T-helper 17 cell (primary cell): Measurements from ENCODE around the gene MBD3. TPM values are rescaled to one million over a fixed set of nuclear protein-coding genes. Genes with fewer than 3 reads are reported as not detected.
A peak's percentile ranks its signal among the peaks of the same experiment; 100 is the strongest.

Source experiments
- ATAC-seq: fragments of 150-1000 bp; cut with Tn5 transposase; 2 replicates; pipeline ENCODE4 v1.10.0; 2021; ENCODE audit warnings: mild to moderate bottlenecking, moderate library complexity
- DNase-seq, 3 donors: peaks; one replicate each; pipeline versions ENCODE4 v3.0.0 to v3.0.0-alpha.2; 2020 to 2021
- H3K9me3 ChIP-seq: one replicate; pipeline ENCODE4 v1.7.0; 2013; ENCODE audit warnings: low read length, mild to moderate bottlenecking; ENCODE audit not compliant: control insufficient read depth, poor library complexity, severe bottlenecking
- H3K27ac Mint-ChIP-seq: one replicate; pipeline ENCODE4 v1.8.0; 2022; ENCODE audit warnings: mild to moderate bottlenecking, moderate library complexity, mixed read lengths
- H3K27me3 Mint-ChIP-seq: one replicate; pipeline ENCODE4 v1.8.0; 2022; ENCODE audit warnings: mixed read lengths
- H3K36me3 Mint-ChIP-seq: one replicate; pipeline ENCODE4 v1.8.0; 2022; ENCODE audit warnings: low read depth, mixed read lengths
- H3K4me1 Mint-ChIP-seq: one replicate; pipeline ENCODE4 v1.8.0; 2022; ENCODE audit warnings: mild to moderate bottlenecking, mixed read lengths
- H3K4me3 Mint-ChIP-seq: one replicate; pipeline ENCODE4 v1.8.0; 2022; ENCODE audit warnings: mild to moderate bottlenecking, moderate library complexity, mixed read lengths
- total RNA-seq, 4 donors: library from RNA in 2 of 4; stranded (reverse) in 2 of 4; gene quantifications; one replicate each; pipeline ENCODE4 v1.2.3 and lab custom pipeline; 2022 to 2026

Gene MBD3
- total RNA-seq, 2 donors from 2014 or later: 37.9 to 40.6 TPM

- H3K9me3 ChIP-seq: no peaks in the 10 kb centered on the region
- ATAC-seq (no peak), DNase-seq (no peak)
- H3K4me1 Mint-ChIP-seq: peaks cover 21% of the 10 kb centered on the region
- H3K27ac Mint-ChIP-seq: no peak overlapping the region
- H3K27me3 Mint-ChIP-seq: no peaks in the 10 kb centered on the region
- H3K4me3 Mint-ChIP-seq: no peak overlapping the region
- no peaks in the 10 kb centered on the region for H3K36me3 Mint-ChIP-seq
Measured at GRCh38 chr19:1613808-1614570, 21.3 kb upstream of the MBD3 start.

GRCh38 chr19:1613146-1613545 lies 20.5 kb upstream of the MBD3 start:
- H3K4me3 Mint-ChIP-seq: no peak overlapping the region
- no peak for DNase-seq
- no peak for ATAC-seq
- H3K36me3 Mint-ChIP-seq: no peaks in the 10 kb centered on the region
- peaks cover 22% of the 10 kb centered on the region for H3K4me1 Mint-ChIP-seq
- no peaks in the 10 kb centered on the region for H3K27me3 Mint-ChIP-seq
- H3K27ac Mint-ChIP-seq: no peak overlapping the region
- no peaks in the 10 kb centered on the region for H3K9me3 ChIP-seq

GRCh38 chr19:1612114-1613086 lies 19.7 kb upstream of the MBD3 start:
- ATAC-seq (no peak), DNase-seq (no peak)
- Mint-ChIP-seq H3K36me3 (no peaks in the 10 kb centered on the region), H3K27ac (no peak overlapping the region), H3K27me3 (no peaks in the 10 kb centered on the region), H3K4me1 (peaks cover 19% of the 10 kb centered on the region), H3K4me3 (no peak overlapping the region)
- H3K9me3 ChIP-seq: no peaks in the 10 kb centered on the region

- ATAC-seq (no peak), DNase-seq (no peak)
- no peak overlapping the region for H3K4me3 Mint-ChIP-seq
- H3K27ac Mint-ChIP-seq: no peak overlapping the region
- H3K9me3 ChIP-seq: no peaks in the 10 kb centered on the region
- H3K27me3 Mint-ChIP-seq: no peaks in the 10 kb centered on the region
- H3K4me1 Mint-ChIP-seq: peaks cover 13% of the 10 kb centered on the region
- H3K36me3 Mint-ChIP-seq: no peaks in the 10 kb centered on the region
Measured at GRCh38 chr19:1611353-1611752, 18.7 kb upstream of the MBD3 start.

GRCh38 chr19:1610579-1610978 lies 17.9 kb upstream of the MBD3 start:
- H3K4me3 Mint-ChIP-seq: peak overlapping the region; percentile 62
- DNase-seq: no peak

GRCh38 chr19:1609680-1610474 lies 17.2 kb upstream of the MBD3 start:
- DNase-seq (no peak), ATAC-seq (no peak)
- Mint-ChIP-seq H3K27me3 (no peaks in the 10 kb centered on the region), H3K4me3 (peak overlapping the region; percentile 89), H3K36me3 (no peaks in the 10 kb centered on the region), H3K27ac (peak overlapping the region; percentile 88), H3K4me1 (peaks cover 21% of the 10 kb centered on the region)
- no peaks in the 10 kb centered on the region for H3K9me3 ChIP-seq

More at GRCh38 chr19:1610579-1610978, 17.9 kb upstream of the MBD3 start:
- no peaks in the 10 kb centered on the region for H3K9me3 ChIP-seq
- no peak for ATAC-seq
- H3K36me3 Mint-ChIP-seq: no peaks in the 10 kb centered on the region
- no peak overlapping the region for H3K27ac Mint-ChIP-seq
- H3K4me1 Mint-ChIP-seq: peaks cover 19% of the 10 kb centered on the region
- no peaks in the 10 kb centered on the region for H3K27me3 Mint-ChIP-seq

GRCh38 chr19:1609103-1609396 lies 16.4 kb upstream of the MBD3 start:
- H3K27me3 Mint-ChIP-seq: no peaks in the 10 kb centered on the region
- ATAC-seq (no peak), DNase-seq (no peak)
- H3K4me1 Mint-ChIP-seq: peaks cover 26% of the 10 kb centered on the region
- peak overlapping the region; percentile 89 for H3K4me3 Mint-ChIP-seq
- H3K9me3 ChIP-seq: no peaks in the 10 kb centered on the region
- no peaks in the 10 kb centered on the region for H3K36me3 Mint-ChIP-seq
- H3K27ac Mint-ChIP-seq: peak overlapping the region; percentile 88

GRCh38 chr19:1608359-1609102 lies 15.9 kb upstream of the MBD3 start:
- H3K27ac Mint-ChIP-seq: peak overlapping the region; percentile 88
- no peaks in the 10 kb centered on the region for H3K9me3 ChIP-seq
- H3K4me1 Mint-ChIP-seq: peaks cover 29% of the 10 kb centered on the region
- H3K4me3 Mint-ChIP-seq: peak overlapping the region; percentile 89
- ATAC-seq (no peak), DNase-seq (no peak)
- H3K27me3 Mint-ChIP-seq: no peaks in the 10 kb centered on the region
- no peaks in the 10 kb centered on the region for H3K36me3 Mint-ChIP-seq

GRCh38 chr19:1606138-1606651 lies 13.5 kb upstream of the MBD3 start:
- Mint-ChIP-seq H3K36me3 (no peaks in the 10 kb centered on the region), H3K4me3 (peak overlapping the region; percentile 98), H3K27me3 (no peaks in the 10 kb centered on the region), H3K4me1 (peaks cover 37% of the 10 kb centered on the region), H3K27ac (peak overlapping the region; percentile 94)
- H3K9me3 ChIP-seq: no peaks in the 10 kb centered on the region
- DNase-seq (peak in 1 of 3 donors; percentile 22), ATAC-seq (no peak)

- no peaks in the 10 kb centered on the region for H3K9me3 ChIP-seq
- H3K36me3 Mint-ChIP-seq: no peaks in the 10 kb centered on the region
- peak; percentile 86 for ATAC-seq
- peak within 1 kb of the TSS; percentile 94 for H3K27ac Mint-ChIP-seq
- H3K27me3 Mint-ChIP-seq: no peaks in the 10 kb centered on the region
- peaks cover 37% of the 10 kb centered on the region for H3K4me1 Mint-ChIP-seq
- DNase-seq: peak; percentile 80 to 85 (median 84)
- peak within 1 kb of the TSS; percentile 98 for H3K4me3 Mint-ChIP-seq
Measured at GRCh38 chr19:1605236-1606137, 12.8 kb upstream of the MBD3 start, which contains the start of gene UQCR11. UQCR11 (minus strand) TSS chr19:1605462; CDS start chr19:1605409, 53 bp downstream.

GRCh38 chr19:1602091-1602707 lies 9.5 kb upstream of the MBD3 start:
- no peaks in the 10 kb centered on the region for H3K36me3 Mint-ChIP-seq
- H3K27me3 Mint-ChIP-seq: no peaks in the 10 kb centered on the region
- DNase-seq: no peak
- no peak for ATAC-seq
- no peaks in the 10 kb centered on the region for H3K9me3 ChIP-seq
- no peak overlapping the region for H3K4me3 Mint-ChIP-seq
- peaks cover 25% of the 10 kb centered on the region for H3K4me1 Mint-ChIP-seq
- H3K27ac Mint-ChIP-seq: no peak overlapping the region
